Stimulated activated CD8-positive, alpha-beta memory T cell treated with anti-CD3 and anti-CD28 coated beads, Interleukin-2, amount 100 ng/mL, for 48 hours (primary cell): Measurements from ENCODE around the gene DLGAP4.
A peak's percentile ranks its signal among the peaks of the same experiment; 100 is the strongest.
"Not testable (repeated sequence)": the region's sequence is repeated elsewhere in the genome, so short reads cannot be mapped to it uniquely, and the experiment has no call there.

Experiments used
- DNase-seq, 2 donors: peaks; one replicate each; pipeline ENCODE4 v3.0.0-alpha.2; 2020; ENCODE audit warnings: low read depth in 2 of 2

The DLGAP4 gene

GRCh38 chr20:36455972-36456625 lies 150.0 kb downstream of the DLGAP4 start:
- no peak for DNase-seq

- DNase-seq: peak; percentile 83 to 88
Observed at GRCh38 chr20:36460648-36461599, 154.8 kb downstream of the DLGAP4 start.

GRCh38 chr20:36461600-36462439 lies 155.7 kb downstream of the DLGAP4 start:
- no peak for DNase-seq

- DNase-seq: no peak
Observed at GRCh38 chr20:36462440-36463211, 156.5 kb downstream of the DLGAP4 start.

GRCh38 chr20:36463212-36464061 lies 157.3 kb downstream of the DLGAP4 start:
- no peak for DNase-seq

- peak; percentile 28 to 47 for DNase-seq
Observed at GRCh38 chr20:36465109-36466080, 159.3 kb downstream of the DLGAP4 start.

- no peak for DNase-seq
Observed at GRCh38 chr20:36466089-36466488, 159.9 kb downstream of the DLGAP4 start.

- no peak for DNase-seq
Observed at GRCh38 chr20:36467076-36467999, 161.2 kb downstream of the DLGAP4 start.

GRCh38 chr20:36468149-36469000 lies 162.2 kb downstream of the DLGAP4 start:
- no peak for DNase-seq

- DNase-seq: no peak
Observed at GRCh38 chr20:36469973-36470372, 163.8 kb downstream of the DLGAP4 start.

- no peak for DNase-seq
Observed at GRCh38 chr20:36471885-36472636, 165.9 kb downstream of the DLGAP4 start.

GRCh38 chr20:36472637-36473090 lies 166.5 kb downstream of the DLGAP4 start:
- no peak for DNase-seq

- no peak for DNase-seq
Observed at GRCh38 chr20:36473164-36473563, 167.0 kb downstream of the DLGAP4 start.

- no peak for DNase-seq
Observed at GRCh38 chr20:36474563-36474962, 168.4 kb downstream of the DLGAP4 start.

- DNase-seq: not testable (repeated sequence)
Observed at GRCh38 chr20:36475054-36475453, 168.9 kb downstream of the DLGAP4 start.

GRCh38 chr20:36477475-36477874 lies 171.3 kb downstream of the DLGAP4 start:
- DNase-seq: no peak
